ENCODE measurements around the gene ATXN7.

DNA sequence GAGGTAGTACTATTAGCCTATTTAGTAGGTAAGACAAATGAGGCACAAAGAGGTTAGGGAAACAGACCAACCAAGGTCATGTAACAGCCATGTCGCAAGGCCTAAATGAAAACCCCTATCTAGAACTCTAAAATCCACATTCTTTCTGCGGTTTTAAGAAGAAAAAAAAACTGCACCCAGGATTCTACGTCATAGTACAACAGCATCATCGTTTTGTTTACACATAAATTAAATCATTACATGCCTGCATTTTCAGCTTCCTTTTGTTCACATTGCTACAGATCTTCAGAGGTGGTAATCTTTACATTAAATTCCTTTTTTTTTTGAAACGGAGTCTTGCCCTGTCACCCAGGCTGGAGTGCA lies 160.2 kb downstream of the ATXN7 start:
- TF ChIP-seq POLR2A (IDR thresholded peaks at IDR 0.05; ENCODE audit: borderline replicate concordance, extremely low read depth, insufficient read depth, insufficient read length) (no peak), ZNF274 (IDR thresholded peaks at IDR 0.05; ENCODE audit: low read depth, low read length) (no peak), EZH2 (IDR thresholded peaks at IDR 0.05) (no peak), POLR2AphosphoS5 (IDR thresholded peaks at IDR 0.05; ENCODE audit: low read depth, low read length) (no peak), SIN3A (IDR thresholded peaks at IDR 0.05; ENCODE audit: low read depth) (no peak), SP1 (IDR thresholded peaks at IDR 0.05; ENCODE audit: low read depth) (no peak), EZH2phosphoT487 (IDR thresholded peaks at IDR 0.05; ENCODE audit: borderline replicate concordance) (no peak), SRF (IDR thresholded peaks at IDR 0.05; ENCODE audit: low read depth) (no peak), YY1 (IDR thresholded peaks at IDR 0.05; ENCODE audit: extremely low read depth, insufficient replicate concordance, low read depth, low read length) (no peak)
- TF ChIP-seq, protein P1, sequence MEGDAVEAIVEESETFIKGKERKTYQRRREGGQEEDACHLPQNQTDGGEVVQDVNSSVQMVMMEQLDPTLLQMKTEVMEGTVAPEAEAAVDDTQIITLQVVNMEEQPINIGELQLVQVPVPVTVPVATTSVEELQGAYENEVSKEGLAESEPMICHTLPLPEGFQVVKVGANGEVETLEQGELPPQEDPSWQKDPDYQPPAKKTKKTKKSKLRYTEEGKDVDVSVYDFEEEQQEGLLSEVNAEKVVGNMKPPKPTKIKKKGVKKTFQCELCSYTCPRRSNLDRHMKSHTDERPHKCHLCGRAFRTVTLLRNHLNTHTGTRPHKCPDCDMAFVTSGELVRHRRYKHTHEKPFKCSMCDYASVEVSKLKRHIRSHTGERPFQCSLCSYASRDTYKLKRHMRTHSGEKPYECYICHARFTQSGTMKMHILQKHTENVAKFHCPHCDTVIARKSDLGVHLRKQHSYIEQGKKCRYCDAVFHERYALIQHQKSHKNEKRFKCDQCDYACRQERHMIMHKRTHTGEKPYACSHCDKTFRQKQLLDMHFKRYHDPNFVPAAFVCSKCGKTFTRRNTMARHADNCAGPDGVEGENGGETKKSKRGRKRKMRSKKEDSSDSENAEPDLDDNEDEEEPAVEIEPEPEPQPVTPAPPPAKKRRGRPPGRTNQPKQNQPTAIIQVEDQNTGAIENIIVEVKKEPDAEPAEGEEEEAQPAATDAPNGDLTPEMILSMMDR (IDR thresholded peaks at IDR 0.05 in 2 of 3, conservative IDR thresholded peaks at IDR 0.05 in 1 of 3; ENCODE audit: borderline replicate concordance in 1 of 3, insufficient read depth in 1 of 3, low read depth in 2 of 3, low read length in 2 of 3): no peak
- TF ChIP-seq, protein P2, sequence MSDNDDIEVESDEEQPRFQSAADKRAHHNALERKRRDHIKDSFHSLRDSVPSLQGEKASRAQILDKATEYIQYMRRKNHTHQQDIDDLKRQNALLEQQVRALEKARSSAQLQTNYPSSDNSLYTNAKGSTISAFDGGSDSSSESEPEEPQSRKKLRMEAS (IDR thresholded peaks at IDR 0.05): no peak
- TF ChIP-seq, protein P3, sequence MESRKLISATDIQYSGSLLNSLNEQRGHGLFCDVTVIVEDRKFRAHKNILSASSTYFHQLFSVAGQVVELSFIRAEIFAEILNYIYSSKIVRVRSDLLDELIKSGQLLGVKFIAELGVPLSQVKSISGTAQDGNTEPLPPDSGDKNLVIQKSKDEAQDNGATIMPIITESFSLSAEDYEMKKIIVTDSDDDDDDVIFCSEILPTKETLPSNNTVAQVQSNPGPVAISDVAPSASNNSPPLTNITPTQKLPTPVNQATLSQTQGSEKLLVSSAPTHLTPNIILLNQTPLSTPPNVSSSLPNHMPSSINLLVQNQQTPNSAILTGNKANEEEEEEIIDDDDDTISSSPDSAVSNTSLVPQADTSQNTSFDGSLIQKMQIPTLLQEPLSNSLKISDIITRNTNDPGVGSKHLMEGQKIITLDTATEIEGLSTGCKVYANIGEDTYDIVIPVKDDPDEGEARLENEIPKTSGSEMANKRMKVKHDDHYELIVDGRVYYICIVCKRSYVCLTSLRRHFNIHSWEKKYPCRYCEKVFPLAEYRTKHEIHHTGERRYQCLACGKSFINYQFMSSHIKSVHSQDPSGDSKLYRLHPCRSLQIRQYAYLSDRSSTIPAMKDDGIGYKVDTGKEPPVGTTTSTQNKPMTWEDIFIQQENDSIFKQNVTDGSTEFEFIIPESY (IDR thresholded peaks at IDR 0.05; ENCODE audit: extremely low read depth, insufficient replicate concordance, low read length): no peak
- TF ChIP-seq, protein P4, sequence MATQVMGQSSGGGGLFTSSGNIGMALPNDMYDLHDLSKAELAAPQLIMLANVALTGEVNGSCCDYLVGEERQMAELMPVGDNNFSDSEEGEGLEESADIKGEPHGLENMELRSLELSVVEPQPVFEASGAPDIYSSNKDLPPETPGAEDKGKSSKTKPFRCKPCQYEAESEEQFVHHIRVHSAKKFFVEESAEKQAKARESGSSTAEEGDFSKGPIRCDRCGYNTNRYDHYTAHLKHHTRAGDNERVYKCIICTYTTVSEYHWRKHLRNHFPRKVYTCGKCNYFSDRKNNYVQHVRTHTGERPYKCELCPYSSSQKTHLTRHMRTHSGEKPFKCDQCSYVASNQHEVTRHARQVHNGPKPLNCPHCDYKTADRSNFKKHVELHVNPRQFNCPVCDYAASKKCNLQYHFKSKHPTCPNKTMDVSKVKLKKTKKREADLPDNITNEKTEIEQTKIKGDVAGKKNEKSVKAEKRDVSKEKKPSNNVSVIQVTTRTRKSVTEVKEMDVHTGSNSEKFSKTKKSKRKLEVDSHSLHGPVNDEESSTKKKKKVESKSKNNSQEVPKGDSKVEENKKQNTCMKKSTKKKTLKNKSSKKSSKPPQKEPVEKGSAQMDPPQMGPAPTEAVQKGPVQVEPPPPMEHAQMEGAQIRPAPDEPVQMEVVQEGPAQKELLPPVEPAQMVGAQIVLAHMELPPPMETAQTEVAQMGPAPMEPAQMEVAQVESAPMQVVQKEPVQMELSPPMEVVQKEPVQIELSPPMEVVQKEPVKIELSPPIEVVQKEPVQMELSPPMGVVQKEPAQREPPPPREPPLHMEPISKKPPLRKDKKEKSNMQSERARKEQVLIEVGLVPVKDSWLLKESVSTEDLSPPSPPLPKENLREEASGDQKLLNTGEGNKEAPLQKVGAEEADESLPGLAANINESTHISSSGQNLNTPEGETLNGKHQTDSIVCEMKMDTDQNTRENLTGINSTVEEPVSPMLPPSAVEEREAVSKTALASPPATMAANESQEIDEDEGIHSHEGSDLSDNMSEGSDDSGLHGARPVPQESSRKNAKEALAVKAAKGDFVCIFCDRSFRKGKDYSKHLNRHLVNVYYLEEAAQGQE (IDR thresholded peaks at IDR 0.05; ENCODE audit: low read depth): no peak

Measured in HCT116 (cell line).